ENCODE results near the gene AGPAT4. TPM values are rescaled to one million over a fixed set of nuclear protein-coding genes. Genes with fewer than 3 reads are reported as not detected.

The AGPAT4 gene
- total and polyA plus RNA-seq, 2 experiments from 2014 or later = 10.6 to 11.8 TPM

DNA sequence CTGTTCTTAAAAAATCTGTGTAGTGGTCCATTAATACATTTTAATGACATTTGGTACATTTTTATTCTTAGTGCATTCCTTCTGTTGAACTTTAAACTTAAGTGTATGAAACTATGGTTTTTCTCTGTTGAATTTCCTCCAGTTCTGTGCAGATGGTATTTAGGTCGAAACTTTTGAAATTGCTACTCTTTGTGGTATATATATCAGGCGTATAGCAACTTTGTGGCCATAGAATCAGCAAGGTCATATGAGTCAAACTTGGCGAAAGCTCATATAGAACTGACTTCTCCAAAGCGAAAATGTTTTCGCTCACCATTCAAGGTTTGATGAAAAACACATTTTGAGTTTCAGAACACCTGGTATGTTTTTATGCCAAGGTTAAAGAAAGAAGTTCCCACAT lies 188.6 kb downstream of the AGPAT4 start:
- Histone ChIP-seq H4K20me1 (ENCODE audit: insufficient read depth, poor library complexity, severe bottlenecking) (no peaks in the 10 kb centered on the region), H3K9me3 (ENCODE audit: low read depth) (no peaks in the 10 kb centered on the region), H3K4me1 (ENCODE audit: insufficient read depth) (no peaks in the 10 kb centered on the region), H3K36me3 (replicated peaks; ENCODE audit: insufficient read depth, low read depth) (no peaks in the 10 kb centered on the region), H3K79me2 (no peaks in the 10 kb centered on the region), H3K9me2 (replicated peaks; ENCODE audit: insufficient read depth) (no peaks in the 10 kb centered on the region), H3K4me2 (no peak overlapping the region), H3K27ac (no peak overlapping the region), H3K27me3 (no peaks in the 10 kb centered on the region), H2AFZ (no peak overlapping the region), H3K4me3 (no peak overlapping the region)
- TF ChIP-seq EZH2phosphoT487 (IDR thresholded peaks at IDR 0.05; ENCODE audit: low read depth, severe bottlenecking, unreplicated experiment) (no peak), EZH2 (IDR thresholded peaks at IDR 0.05; ENCODE audit: borderline replicate concordance) (no peak)
- TF ChIP-seq, protein P1, sequence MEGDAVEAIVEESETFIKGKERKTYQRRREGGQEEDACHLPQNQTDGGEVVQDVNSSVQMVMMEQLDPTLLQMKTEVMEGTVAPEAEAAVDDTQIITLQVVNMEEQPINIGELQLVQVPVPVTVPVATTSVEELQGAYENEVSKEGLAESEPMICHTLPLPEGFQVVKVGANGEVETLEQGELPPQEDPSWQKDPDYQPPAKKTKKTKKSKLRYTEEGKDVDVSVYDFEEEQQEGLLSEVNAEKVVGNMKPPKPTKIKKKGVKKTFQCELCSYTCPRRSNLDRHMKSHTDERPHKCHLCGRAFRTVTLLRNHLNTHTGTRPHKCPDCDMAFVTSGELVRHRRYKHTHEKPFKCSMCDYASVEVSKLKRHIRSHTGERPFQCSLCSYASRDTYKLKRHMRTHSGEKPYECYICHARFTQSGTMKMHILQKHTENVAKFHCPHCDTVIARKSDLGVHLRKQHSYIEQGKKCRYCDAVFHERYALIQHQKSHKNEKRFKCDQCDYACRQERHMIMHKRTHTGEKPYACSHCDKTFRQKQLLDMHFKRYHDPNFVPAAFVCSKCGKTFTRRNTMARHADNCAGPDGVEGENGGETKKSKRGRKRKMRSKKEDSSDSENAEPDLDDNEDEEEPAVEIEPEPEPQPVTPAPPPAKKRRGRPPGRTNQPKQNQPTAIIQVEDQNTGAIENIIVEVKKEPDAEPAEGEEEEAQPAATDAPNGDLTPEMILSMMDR (IDR thresholded peaks at IDR 0.05; ENCODE audit: poor library complexity) = no peak
- WGBS (ENCODE audit: low lambda C conversion rate, missing lambda C conversion rate) = over 99% methylated on average over 5 of the region's 5 CpGs
- no peak for DNase-seq (ENCODE audit: low spot score)

DNA sequence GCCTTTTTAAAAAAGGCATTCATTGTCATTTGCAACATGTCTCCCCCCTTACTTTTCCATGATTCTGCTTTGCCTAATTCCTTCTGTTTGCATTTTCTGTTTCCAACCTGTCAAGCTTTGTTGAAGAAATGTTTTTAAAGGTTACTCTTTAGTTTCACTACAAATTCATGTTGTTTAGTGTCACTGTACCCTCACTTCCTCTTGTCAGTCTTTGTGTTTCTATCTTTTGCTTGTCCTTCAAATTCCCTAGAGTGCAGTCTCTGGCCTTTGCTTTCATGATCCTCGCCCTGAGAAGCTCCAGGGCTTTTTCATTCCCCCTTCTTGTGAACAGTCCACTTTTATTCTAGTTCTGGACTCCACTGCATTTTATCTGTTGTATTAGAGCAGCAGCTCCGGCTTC lies 191.6 kb downstream of the AGPAT4 start:
- TF ChIP-seq EZH2 (IDR thresholded peaks at IDR 0.05; ENCODE audit: borderline replicate concordance) (no peak), EZH2phosphoT487 (IDR thresholded peaks at IDR 0.05; ENCODE audit: low read depth, severe bottlenecking, unreplicated experiment) (no peak)
- TF ChIP-seq, protein P1 (IDR thresholded peaks at IDR 0.05; ENCODE audit: poor library complexity) = no peak
- Histone ChIP-seq H3K4me1 (ENCODE audit: insufficient read depth) (no peaks in the 10 kb centered on the region), H3K27me3 (no peaks in the 10 kb centered on the region), H3K9me3 (ENCODE audit: low read depth) (no peaks in the 10 kb centered on the region), H4K20me1 (ENCODE audit: insufficient read depth, poor library complexity, severe bottlenecking) (no peaks in the 10 kb centered on the region), H3K79me2 (no peaks in the 10 kb centered on the region), H2AFZ (no peak overlapping the region), H3K36me3 (replicated peaks; ENCODE audit: insufficient read depth, low read depth) (no peaks in the 10 kb centered on the region), H3K4me3 (no peak overlapping the region), H3K4me2 (no peak overlapping the region), H3K9me2 (replicated peaks; ENCODE audit: insufficient read depth) (no peaks in the 10 kb centered on the region), H3K27ac (no peak overlapping the region)
- DNase-seq (ENCODE audit: low spot score) = no peak
- WGBS (ENCODE audit: low lambda C conversion rate, missing lambda C conversion rate) = 100% methylated on average over 2 of the region's 2 CpGs

DNA sequence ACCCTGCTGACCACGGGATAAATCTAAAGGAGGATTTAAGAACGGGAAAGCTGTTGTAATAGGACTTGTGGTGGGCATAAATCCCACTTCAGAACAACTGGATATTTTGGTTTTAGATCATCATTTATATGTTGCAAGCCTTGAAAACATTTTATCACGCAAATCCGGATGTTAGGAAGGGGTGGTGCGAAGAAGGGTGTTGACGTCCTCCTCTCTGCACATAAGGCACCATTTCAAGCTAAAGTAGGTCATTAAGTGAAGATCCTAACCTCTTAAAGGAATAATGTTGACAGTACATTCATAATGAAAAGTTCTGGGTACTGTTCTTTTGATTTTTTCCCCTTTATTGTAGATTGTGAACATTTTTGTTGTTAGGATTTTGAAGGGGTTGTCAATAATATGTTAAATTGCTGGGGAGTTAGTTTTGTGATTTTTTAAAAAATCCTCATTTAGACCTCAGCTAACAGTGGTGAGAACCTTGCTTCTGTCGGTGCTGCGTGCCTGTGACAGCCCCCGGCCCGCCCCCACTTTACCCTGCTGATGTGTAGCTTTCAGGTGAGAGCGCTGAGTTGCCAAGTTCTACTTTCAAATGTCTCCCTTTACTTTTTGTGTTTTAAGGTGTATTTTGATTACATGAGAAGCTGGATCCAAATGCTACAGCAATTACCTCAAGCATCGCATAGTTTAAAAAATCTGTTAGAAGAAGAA lies 193.4 kb downstream of the AGPAT4 start:
- H3K4me1 ChIP-seq (ENCODE audit: insufficient read depth) = no peaks in the 10 kb centered on the region
- H3K27me3 ChIP-seq = no peaks in the 10 kb centered on the region
- no peaks in the 10 kb centered on the region for H3K9me2 ChIP-seq (replicated peaks; ENCODE audit: insufficient read depth)
- 97% methylated on average over 12 of the region's 12 CpGs for WGBS (ENCODE audit: low lambda C conversion rate, missing lambda C conversion rate)
- no peak overlapping the region for H2AFZ ChIP-seq
- no peaks in the 10 kb centered on the region for H3K9me3 ChIP-seq (ENCODE audit: low read depth)
- no peaks in the 10 kb centered on the region for H3K36me3 ChIP-seq (replicated peaks; ENCODE audit: insufficient read depth, low read depth)
- no peak overlapping the region for H3K4me2 ChIP-seq
- no peak overlapping the region for H3K27ac ChIP-seq
- no peak for DNase-seq (ENCODE audit: low spot score)
- TF ChIP-seq, protein P1 (IDR thresholded peaks at IDR 0.05; ENCODE audit: poor library complexity) = no peak
- TF ChIP-seq EZH2phosphoT487 (IDR thresholded peaks at IDR 0.05; ENCODE audit: low read depth, severe bottlenecking, unreplicated experiment) (no peak), EZH2 (IDR thresholded peaks at IDR 0.05; ENCODE audit: borderline replicate concordance) (no peak)
- no peaks in the 10 kb centered on the region for H3K79me2 ChIP-seq
- H4K20me1 ChIP-seq (ENCODE audit: insufficient read depth, poor library complexity, severe bottlenecking) = no peaks in the 10 kb centered on the region
- H3K4me3 ChIP-seq = no peak overlapping the region

Data from hepatocyte (in vitro differentiated cells).